MV-4-11 (cell line): ENCODE data around the gene KCNK15.
A peak's percentile ranks its signal among the peaks of the same experiment; 100 is the strongest.

Source experiments
- DNase-seq: peaks from one replicate; lab custom pipeline; 2025; lab: John Stamatoyannopoulos, UW

KCNK15 gene

GRCh38 chr20:44788706-44789456 lies 43.2 kb downstream of the KCNK15 start:
- DNase-seq = no peak

GRCh38 chr20:44790638-44791393 lies 45.2 kb downstream of the KCNK15 start:
- no peak for DNase-seq

- peak; percentile 42 for DNase-seq
Measured at GRCh38 chr20:44792796-44793195, 47.1 kb downstream of the KCNK15 start.

- DNase-seq = no peak
Measured at GRCh38 chr20:44795836-44796235, 50.2 kb downstream of the KCNK15 start.

- DNase-seq = no peak
Measured at GRCh38 chr20:44796311-44796710, 50.6 kb downstream of the KCNK15 start.

GRCh38 chr20:44796758-44797457 lies 51.2 kb downstream of the KCNK15 start:
- no peak for DNase-seq

- no peak for DNase-seq
Measured at GRCh38 chr20:44799691-44800090, 54.0 kb downstream of the KCNK15 start.

- DNase-seq = no peak
Measured at GRCh38 chr20:44800391-44801046, 54.9 kb downstream of the KCNK15 start.
